ENCODE measurements around the gene EDNRA.

EDNRA gene

DNA sequence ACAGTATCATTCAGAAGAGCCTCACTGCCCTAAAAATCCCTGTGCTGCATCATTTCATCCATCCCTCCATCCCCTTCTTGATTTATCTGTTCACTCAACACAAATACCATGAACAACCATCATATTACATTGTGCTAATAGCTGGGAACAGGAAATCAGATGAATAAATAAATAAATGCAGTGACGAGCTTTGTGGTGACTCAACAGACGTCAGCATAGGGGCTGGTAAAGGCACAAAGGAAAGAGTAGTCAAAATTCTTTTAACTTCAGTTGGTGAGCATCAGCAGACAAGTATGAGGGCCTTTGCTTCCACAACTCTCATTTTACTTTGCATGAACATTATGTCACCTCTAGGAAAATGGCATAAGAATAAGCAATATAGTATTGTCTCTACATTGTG, 65.5 kb downstream of the EDNRA start:
- no peak for DNase-seq

GRCh38 chr4:147547314-147548056, 66.6 kb downstream of the EDNRA start:
- DNase-seq, result no peak

DNA sequence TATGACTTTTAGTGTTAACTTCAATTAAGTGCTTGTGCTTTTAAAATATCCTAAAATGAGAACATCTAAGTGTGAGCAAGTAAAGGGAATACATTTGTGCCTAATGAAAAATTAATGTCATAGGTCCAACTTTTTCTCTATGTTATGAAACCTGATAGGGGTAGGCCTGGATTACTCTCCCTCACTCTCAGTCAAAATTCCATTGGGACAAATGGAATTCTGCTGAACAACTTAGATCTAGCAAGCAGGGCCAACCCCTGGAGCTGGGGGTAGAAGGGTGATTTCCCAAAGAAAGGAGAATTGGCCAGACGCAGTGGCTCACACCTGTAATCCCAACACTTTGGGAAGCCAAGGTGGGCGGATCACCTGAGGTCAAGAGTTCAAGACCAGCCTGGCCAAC, 67.4 kb downstream of the EDNRA start:
- DNase-seq, result no peak

DNA sequence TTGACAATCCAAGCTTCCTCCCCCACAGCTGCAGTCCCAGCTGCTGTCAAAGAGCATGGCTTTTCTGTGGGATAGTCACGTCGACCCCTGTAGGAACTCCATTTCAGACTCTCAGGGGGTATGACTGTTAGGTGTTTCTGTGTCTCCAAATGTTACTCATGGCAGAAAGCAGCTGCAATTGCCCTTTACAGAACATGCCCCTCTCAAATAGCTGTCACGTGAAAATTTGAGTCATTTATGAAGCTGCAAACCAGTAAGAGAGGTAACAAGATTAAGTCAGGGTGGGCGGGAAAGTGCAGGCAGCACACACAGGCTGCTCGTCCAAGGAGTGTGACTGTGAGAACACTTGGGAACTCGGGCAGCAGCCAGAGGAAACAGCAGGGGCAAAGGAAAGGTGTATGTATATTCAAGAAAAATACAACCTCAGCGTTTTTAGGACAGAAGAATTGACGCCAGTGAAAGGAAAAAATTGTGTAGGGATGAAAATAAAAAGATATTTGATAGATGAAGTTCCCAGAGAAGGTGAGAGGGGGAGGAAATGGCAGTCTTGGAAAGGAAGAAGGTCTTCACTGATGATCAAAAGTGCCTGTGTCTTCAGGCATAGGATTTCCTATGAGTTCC, 69.8 kb downstream of the EDNRA start:
- DNase-seq, result no peak

GRCh38 chr4:147560625-147561024, 79.7 kb downstream of the EDNRA start:
- DNase-seq, result no peak

GRCh38 chr4:147566762-147567161, 85.9 kb downstream of the EDNRA start:
- no peak for DNase-seq

GRCh38 chr4:147567276-147567675, 86.4 kb downstream of the EDNRA start:
- no peak for DNase-seq

GRCh38 chr4:147570616-147571015, 89.7 kb downstream of the EDNRA start:
- DNase-seq, result no peak

GRCh38 chr4:147571036-147571770, 90.3 kb downstream of the EDNRA start:
- no peak for DNase-seq

DNA sequence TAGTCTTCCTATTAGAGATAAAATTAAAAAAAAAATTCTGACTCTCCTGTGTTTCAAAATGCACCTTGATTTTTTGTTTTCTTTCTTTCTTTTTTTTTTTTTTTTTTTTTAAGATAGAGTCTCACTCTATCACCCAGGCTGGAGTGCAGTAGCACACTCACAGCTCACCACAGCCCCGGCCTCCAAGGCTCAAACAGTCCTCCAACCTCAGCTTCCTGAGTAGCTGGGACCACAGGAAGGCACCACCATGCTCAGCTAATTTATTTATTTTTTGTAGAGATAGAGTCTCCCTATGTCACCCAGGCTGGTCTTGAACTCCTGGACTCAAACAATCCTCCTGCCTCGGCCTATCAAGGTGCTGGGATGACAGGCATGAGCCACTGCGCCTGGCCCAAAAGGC, 95.2 kb downstream of the EDNRA start:
- DNase-seq, result no peak

DNA sequence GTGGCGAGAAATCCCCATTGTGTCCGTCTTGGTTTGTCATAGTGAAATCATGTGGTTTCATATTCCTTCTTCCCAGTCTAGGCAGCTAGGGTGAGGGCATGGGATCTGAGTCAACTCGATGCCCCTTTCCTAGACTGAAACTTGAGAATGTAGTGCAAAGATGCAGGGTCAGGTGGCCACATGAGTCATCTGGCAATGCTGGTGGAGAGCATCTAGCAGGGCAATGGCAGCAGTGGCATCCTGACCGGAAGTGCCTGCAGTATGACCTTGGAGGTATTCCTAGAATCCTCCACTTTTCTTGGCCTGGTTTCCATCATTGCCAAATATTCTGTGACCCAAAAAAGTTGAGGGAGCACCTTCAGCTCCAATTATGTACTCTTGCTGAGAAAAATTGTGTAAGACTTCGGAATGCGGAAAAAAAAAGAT, 97.2 kb downstream of the EDNRA start:
- DNase-seq, result no peak

GRCh38 chr4:147578593-147578992, 97.7 kb downstream of the EDNRA start:
- no peak for DNase-seq

GRCh38 chr4:147580396-147580795, 99.5 kb downstream of the EDNRA start:
- DNase-seq, result no peak

GRCh38 chr4:147581606-147582350, 100.9 kb downstream of the EDNRA start:
- no peak for DNase-seq

DNA sequence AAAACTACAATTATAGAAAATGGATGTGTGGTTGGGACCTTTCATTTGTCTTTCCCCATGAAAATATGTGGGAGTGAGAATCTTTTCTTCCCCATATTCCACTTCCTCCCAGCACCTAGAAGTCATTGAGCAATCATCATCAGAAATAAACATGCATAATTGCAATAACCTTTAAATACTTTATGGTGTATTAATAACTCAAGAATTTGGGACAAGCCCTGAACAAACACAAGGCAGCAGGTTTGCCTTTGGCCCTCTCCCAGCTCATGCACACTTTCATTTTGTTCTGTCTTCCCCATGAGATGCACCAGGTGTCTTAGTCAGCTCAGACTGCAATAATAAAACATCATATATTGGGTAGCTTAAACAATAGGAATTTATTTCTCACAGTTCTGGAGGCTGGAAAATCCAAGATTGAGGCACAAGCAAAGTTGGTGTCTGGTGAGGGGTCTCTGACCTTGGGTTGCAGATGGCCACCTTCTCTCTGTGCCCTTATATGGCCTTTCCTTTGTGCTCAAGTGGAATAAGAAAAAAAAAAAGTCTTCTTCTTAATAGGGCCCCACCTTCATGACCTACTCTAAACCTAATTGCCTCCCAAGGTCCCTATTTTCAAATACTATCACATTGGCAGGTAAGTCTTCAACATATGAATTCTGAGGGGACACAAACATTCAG, 101.6 kb downstream of the EDNRA start:
- DNase-seq, result no peak

GRCh38 chr4:147583876-147584275, 103.0 kb downstream of the EDNRA start:
- DNase-seq, result no peak

DNA sequence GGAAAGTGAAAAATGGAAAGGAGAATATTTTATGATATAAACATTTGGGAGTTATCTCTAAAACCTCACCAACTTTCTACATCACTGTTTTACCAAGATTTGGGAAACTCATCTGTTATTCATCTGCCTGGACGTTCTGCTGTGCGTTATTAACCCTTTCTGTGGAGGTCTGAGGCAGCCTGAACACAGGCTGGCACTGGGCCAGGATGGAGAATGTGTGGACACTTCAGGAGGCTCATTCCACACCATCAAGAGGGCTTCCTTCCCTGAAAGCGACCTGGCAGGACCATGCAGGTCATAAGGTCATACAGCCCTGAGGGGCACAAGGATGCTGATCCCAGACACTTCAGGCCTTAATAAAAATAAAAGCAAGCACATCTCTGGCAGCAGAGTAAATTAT, 105.1 kb downstream of the EDNRA start:
- no peak for DNase-seq

GRCh38 chr4:147586637-147587036, 105.7 kb downstream of the EDNRA start:
- DNase-seq, result no peak

DNA sequence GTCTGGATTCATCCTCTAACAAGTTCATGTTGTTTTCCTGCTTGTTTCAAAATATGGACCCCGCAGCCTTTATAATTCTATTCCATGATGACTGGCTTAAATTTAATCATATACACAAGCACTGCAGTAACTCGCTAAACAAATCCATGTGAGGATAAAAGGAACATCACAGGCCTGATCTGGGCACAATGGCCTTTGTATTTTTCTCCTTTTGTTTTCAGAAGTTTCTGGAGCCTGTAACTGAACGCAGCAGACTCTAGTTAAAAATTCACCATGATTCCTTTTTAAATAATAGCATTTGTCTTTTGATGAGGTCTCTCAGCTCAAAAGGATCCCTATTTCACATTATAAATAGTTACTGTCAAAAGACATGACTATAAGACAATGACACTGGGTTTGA, 106.1 kb downstream of the EDNRA start:
- no peak for DNase-seq

DNA sequence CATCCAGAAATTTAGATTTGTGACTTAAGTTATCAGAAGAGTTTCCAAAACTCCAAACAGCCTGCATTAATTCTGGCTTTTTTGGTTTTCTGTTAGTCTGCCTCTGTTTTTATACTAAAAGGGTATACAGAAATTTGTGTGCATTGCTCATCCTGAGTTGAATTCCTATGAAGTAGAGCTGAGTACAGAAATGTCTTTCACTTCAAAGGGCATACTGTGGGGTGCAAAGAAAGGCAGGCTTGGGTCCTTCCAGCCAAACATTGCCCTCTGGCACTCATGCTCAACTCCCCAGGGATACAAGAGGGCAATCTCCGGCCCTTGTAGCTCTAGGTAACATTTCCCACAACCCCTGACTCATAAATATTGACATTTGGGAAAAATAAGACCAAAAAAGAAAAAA, 108.7 kb downstream of the EDNRA start:
- no peak for DNase-seq

DNA sequence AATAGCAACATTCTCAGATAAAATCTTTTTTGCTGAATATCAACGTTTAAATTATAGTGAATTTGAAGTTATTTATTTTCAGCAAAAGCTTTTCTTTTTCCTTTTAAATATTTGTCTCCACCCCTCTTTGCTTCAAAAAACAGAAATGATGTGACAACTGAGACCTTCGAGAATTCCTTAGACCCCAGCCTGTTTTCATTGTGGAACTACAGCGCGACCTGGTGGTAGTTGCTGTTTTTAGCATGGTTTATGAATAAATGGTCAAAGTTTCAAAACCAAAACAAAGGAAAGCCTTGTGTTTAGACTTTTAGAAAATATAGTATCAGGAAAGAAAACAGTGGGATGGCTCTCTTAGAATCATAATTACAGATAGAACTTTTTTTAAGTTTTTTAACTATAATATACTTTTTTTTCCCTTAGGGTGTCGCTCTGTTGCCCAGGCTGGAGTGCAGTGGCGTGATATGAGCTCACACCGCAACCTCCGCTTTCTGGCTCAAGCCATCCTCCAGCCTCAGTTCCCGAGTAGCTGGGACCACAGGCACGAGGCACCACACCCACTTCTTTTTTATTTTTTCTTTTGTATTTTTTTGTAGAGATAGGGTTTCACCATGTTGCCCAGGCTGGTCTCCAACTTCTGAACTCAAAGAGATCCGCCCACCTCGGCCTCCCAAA, 109.5 kb downstream of the EDNRA start:
- DNase-seq, result peak; percentile 7 to 29

DNA sequence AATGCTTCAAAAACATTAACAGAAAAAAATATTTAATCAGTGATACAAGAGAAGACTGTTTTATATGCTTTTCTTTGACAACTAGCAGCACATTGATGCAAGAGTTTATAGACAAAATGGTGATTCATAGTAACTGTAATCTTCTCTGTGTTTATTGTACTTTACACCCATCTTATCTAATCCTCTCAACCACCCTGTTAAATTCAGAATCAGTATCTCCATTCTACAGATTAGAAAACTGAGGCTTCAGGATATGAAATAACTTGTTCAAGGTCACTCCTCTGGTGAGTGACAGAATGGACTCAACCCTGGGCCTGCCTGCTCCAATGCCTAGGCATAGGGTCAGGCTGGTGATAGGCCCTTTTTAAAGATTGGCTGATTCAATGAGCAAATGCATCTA, 110.2 kb downstream of the EDNRA start:
- no peak for DNase-seq

Data from CD4-positive, alpha-beta T cell treated with Interleukin-1 beta for 1 hour (primary cell).